ENCODE results near the gene TRUB2.
"Not testable (repeated sequence)": the region's sequence is repeated elsewhere in the genome, so short reads cannot be mapped to it uniquely, and the experiment has no call there.

The TRUB2 gene

DNA sequence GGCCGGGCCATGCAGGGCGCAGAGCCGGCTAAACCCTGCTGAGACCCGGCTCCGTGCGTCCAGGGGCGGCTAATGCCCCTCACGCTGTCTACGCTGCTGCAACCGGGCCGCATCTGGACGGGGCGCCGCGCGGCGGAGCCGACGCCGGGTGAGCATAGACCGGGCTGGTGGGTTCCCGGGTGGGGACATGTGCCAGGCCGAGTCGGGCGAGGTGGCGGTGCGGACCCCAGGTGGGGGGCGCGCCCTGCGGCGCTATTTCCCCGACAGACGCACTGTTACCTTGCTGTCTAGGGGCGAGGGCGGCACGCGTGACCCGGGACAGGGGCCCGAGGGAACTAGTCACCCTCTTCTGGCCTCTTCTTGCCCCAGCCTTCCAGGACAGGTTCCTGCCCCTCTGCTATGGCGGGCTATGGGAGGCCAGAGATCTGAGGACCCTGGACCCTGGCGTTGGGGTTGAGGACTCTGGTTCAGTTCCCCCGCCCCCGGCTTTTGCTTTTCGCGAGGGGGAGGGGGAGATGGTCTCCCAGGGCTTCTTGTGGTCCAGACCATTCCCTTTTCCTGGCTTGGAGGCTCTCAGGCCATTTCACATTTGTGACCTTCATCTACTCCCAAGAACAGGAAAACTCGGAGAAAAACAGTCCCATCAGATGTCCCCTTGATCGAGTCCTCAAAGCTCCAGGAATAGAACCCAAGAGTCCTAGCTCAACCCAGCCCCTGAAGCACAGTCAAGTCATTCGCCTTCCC, 18.6 kb upstream of the TRUB2 start:
- peaks cover 5% of the 10 kb centered on the region for H3K36me3 ChIP-seq (ENCODE audit: control insufficient read depth, insufficient read depth, low read length)
- DNase-seq (ENCODE audit: low read depth, low spot score): no peak
- no peaks in the 10 kb centered on the region for H3K27me3 ChIP-seq (ENCODE audit: control insufficient read depth, insufficient read depth, low read length)
- H3K9me3 ChIP-seq (ENCODE audit: control insufficient read depth, insufficient read depth, low read length): no peaks in the 10 kb centered on the region
- peak overlapping the region; percentile 91 for H3K4me3 ChIP-seq (ENCODE audit: low read length)
- WGBS (ENCODE audit: insufficient coverage, insufficient read length): no CpG with 5 or more reads among the region's 48 CpGs
- H3K4me1 ChIP-seq (ENCODE audit: control insufficient read depth, insufficient read depth, low read length): no peaks in the 10 kb centered on the region
- H3K27ac ChIP-seq (ENCODE audit: low read length): no peak overlapping the region

DNA sequence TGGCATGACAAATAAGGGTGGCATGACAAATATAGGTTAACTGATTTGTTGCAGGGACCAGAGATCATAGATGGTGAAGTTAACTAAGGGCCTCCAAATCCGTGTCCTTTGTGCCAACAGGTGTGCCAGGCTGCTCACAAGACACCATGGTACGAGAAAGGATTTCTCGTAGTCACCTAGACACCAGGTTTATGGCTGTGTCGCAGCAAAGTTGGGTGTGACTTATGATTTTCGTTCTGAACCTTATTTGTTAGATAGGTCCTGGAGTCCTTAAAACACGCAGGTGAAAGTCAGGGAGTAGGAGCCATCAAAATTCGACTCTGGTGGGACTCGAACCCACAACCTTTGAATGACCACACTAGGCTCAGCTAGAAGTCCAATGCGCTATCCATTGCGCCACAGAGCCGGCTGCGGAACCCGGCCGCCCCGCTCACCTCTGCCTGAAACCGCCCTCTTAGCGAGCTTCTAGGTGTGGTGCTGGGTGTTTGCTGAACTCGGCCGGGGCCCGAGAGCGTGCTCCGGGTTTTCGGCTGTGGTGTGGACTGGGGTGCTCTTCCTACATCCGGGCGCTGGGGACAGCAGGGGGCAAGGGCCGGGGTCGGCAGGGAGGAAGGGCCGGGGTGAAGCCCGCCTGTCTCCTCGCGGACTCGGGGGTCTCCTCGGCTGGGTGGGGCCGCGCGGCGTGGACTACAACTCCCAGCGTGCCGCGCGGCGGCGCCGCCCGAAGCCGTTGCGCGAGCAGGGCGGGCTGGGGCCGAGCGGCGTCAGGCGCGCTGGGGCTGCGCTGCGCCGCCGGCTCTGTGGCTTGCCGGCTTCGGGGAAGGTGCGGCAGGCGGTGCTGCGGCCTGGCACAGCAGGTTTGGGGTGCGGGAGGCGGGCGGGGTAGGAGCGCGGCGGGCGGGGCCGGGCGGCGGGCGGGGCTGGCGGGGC, 17.8 kb upstream of the TRUB2 start, which contains the start of gene SLC27A4:
TSS of gene SLC27A4 (plus strand) at position 767 of the 930 bp plus-strand sequence. CDS start 2,606 bp downstream, outside the sequence.
- Histone ChIP-seq H3K27ac (ENCODE audit: low read length) (no peak within 1 kb of the TSS), H3K36me3 (ENCODE audit: control insufficient read depth, insufficient read depth, low read length) (no peaks in the 10 kb centered on the region), H3K9me3 (ENCODE audit: control insufficient read depth, insufficient read depth, low read length) (no peaks in the 10 kb centered on the region), H3K4me3 (ENCODE audit: low read length) (peak within 1 kb of the TSS; percentile 91), H3K27me3 (ENCODE audit: control insufficient read depth, insufficient read depth, low read length) (no peaks in the 10 kb centered on the region), H3K4me1 (ENCODE audit: control insufficient read depth, insufficient read depth, low read length) (no peaks in the 10 kb centered on the region)
- WGBS (ENCODE audit: insufficient coverage, insufficient read length): no CpG with 5 or more reads among the region's 75 CpGs
- peak; percentile 90 for DNase-seq (ENCODE audit: low read depth, low spot score)

DNA sequence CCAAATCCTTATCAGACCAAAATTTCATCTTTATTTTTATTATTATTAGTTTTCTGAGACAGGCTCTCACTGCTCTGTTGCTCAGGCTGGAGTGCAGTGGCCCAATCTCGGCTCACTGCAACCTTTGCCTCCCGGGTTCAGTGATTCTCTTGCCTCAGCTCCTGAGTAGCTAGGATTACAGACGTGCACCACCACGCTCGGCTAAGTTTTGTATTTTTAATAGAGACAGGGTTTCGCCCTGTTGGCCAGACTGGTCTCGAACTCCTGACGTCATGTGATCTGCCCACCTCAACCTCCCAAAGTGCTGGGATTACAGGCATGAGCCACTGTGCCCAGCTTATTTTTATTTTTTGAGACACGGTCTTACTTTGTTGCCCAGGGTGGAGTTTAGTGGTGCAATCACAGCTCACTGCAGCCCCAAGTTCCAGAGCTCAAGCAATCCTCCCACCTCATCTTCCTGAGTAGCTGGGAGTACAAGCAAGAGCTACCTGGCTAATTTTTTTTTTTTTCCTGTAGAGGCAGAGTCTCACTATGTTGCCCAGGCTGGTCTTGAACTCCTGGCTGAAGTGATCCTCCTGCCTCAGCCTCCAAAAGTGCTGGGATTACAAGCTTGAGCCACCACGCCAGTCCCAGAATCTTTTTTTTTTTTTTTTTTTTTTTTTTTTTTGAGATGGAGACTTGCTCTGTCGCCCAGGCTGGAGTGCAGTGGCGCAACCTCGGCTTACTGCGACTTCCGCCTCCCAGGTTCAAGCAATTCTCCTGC, 16.8 kb upstream of the TRUB2 start:
- not testable (repeated sequence) for H3K27ac ChIP-seq (ENCODE audit: low read length); H3K4me3 ChIP-seq (ENCODE audit: low read length); H3K36me3 ChIP-seq (ENCODE audit: control insufficient read depth, insufficient read depth, low read length); DNase-seq (ENCODE audit: low read depth, low spot score); H3K4me1 ChIP-seq (ENCODE audit: control insufficient read depth, insufficient read depth, low read length); H3K27me3 ChIP-seq (ENCODE audit: control insufficient read depth, insufficient read depth, low read length); H3K9me3 ChIP-seq (ENCODE audit: control insufficient read depth, insufficient read depth, low read length)
- WGBS (ENCODE audit: insufficient coverage, insufficient read length): no CpG with 5 or more reads among the region's 15 CpGs

DNA sequence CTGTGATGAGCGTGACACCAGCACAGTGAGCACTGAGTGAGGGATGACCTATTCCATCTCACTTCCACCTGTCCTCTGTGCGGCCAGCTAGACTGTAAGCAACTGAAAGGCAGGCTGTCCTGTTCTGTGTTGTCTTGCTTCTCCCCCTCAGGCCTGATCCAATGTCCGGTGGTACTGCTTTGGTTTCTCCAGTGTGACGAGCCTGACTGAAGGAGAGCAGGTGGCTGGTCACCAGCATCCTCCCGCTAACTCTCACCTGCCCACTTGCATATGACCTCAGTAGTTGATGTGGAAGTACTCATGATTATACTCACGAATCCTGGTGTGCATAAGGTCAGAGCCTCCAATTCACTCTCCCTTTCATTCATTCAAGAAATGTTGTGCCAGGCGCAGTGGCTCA, 15.7 kb upstream of the TRUB2 start:
- H3K36me3 ChIP-seq (ENCODE audit: control insufficient read depth, insufficient read depth, low read length): no peaks in the 10 kb centered on the region
- H3K4me3 ChIP-seq (ENCODE audit: low read length): no peak overlapping the region
- DNase-seq (ENCODE audit: low read depth, low spot score): no peak
- no peaks in the 10 kb centered on the region for H3K27me3 ChIP-seq (ENCODE audit: control insufficient read depth, insufficient read depth, low read length)
- H3K4me1 ChIP-seq (ENCODE audit: control insufficient read depth, insufficient read depth, low read length): no peaks in the 10 kb centered on the region
- WGBS (ENCODE audit: insufficient coverage, insufficient read length): no CpG with 5 or more reads among the region's 7 CpGs
- no peaks in the 10 kb centered on the region for H3K9me3 ChIP-seq (ENCODE audit: control insufficient read depth, insufficient read depth, low read length)
- no peak overlapping the region for H3K27ac ChIP-seq (ENCODE audit: low read length)

DNA sequence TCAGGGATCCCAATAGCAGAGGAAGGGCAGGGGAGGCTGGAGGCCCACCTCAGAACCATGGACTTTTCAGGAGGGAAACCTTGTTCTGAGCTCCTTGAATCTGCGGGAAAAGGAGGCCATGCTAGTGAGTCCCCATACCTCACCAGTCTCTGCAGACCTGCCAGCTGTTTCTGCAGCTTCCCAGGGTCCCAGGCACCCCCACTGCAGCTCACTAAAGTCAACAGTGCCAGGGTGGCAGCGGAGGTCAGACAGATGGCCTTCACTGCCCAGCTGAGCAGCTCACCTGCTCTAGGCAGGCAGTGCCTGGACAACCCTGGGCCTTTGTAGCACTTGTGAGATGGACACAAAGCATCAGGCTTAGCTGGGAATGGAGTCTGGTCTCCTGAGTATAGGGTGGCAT, 13.7 kb upstream of the TRUB2 start:
- no peaks in the 10 kb centered on the region for H3K9me3 ChIP-seq (ENCODE audit: control insufficient read depth, insufficient read depth, low read length)
- H3K4me1 ChIP-seq (ENCODE audit: control insufficient read depth, insufficient read depth, low read length): no peaks in the 10 kb centered on the region
- no peak overlapping the region for H3K4me3 ChIP-seq (ENCODE audit: low read length)
- H3K36me3 ChIP-seq (ENCODE audit: control insufficient read depth, insufficient read depth, low read length): no peaks in the 10 kb centered on the region
- H3K27ac ChIP-seq (ENCODE audit: low read length): no peak overlapping the region
- no peaks in the 10 kb centered on the region for H3K27me3 ChIP-seq (ENCODE audit: control insufficient read depth, insufficient read depth, low read length)
- DNase-seq (ENCODE audit: low read depth, low spot score): no peak
- WGBS (ENCODE audit: insufficient coverage, insufficient read length): no CpG with 5 or more reads among the region's 2 CpGs

DNA sequence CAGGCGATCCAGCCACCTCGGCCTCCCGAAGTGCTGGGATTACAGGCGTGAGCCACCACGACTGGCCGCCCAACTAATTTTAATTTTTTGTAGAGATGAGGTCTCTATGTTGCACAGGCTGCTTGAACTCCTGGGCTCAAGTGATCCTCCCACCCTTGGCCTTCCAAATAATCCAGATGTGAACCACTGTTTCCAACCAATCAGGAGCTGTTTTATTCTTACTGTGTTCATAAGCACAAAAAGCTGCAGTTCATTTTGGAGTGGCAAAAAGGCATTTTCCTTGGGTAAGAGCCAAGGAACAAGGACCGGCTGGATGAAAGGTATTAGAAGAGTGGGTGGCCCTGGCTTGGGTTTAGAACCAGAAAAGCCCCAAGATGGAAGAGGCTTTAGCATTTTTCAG, 12.9 kb upstream of the TRUB2 start:
- H3K27ac ChIP-seq (ENCODE audit: low read length): no peak overlapping the region
- H3K4me1 ChIP-seq (ENCODE audit: control insufficient read depth, insufficient read depth, low read length): no peaks in the 10 kb centered on the region
- no peaks in the 10 kb centered on the region for H3K9me3 ChIP-seq (ENCODE audit: control insufficient read depth, insufficient read depth, low read length)
- no peak for DNase-seq (ENCODE audit: low read depth, low spot score)
- no peaks in the 10 kb centered on the region for H3K36me3 ChIP-seq (ENCODE audit: control insufficient read depth, insufficient read depth, low read length)
- no peak overlapping the region for H3K4me3 ChIP-seq (ENCODE audit: low read length)
- H3K27me3 ChIP-seq (ENCODE audit: control insufficient read depth, insufficient read depth, low read length): no peaks in the 10 kb centered on the region
- no CpG with 5 or more reads among the region's 7 CpGs for WGBS (ENCODE audit: insufficient coverage, insufficient read length)

DNA sequence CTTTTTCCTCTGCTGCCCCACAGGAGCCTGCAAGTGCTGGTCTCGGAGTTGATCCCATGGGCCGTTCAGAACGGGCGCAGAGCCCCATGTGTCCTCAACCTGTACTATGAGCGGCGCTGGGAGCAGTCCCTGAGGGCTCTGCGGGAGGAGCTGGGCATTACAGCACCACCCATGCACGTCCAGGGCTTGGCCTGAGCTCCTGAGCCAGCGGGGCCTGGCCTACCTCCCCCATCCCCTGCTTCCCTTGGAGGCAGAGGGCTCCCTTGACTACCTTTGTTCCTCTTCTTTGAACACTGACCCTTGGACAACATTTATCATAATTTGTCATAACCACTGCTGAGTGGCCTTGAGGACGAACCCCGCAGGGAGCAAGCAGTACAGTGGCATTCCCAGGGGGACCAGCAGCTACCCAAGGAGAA, 11.2 kb upstream of the TRUB2 start:
- no peak overlapping the region for H3K27ac ChIP-seq (ENCODE audit: low read length)
- WGBS (ENCODE audit: insufficient coverage, insufficient read length): no CpG with 5 or more reads among the region's 11 CpGs
- DNase-seq (ENCODE audit: low read depth, low spot score): no peak
- H3K4me1 ChIP-seq (ENCODE audit: control insufficient read depth, insufficient read depth, low read length): no peaks in the 10 kb centered on the region
- no peak overlapping the region for H3K4me3 ChIP-seq (ENCODE audit: low read length)
- no peaks in the 10 kb centered on the region for H3K9me3 ChIP-seq (ENCODE audit: control insufficient read depth, insufficient read depth, low read length)
- no peaks in the 10 kb centered on the region for H3K36me3 ChIP-seq (ENCODE audit: control insufficient read depth, insufficient read depth, low read length)
- H3K27me3 ChIP-seq (ENCODE audit: control insufficient read depth, insufficient read depth, low read length): no peaks in the 10 kb centered on the region

DNA sequence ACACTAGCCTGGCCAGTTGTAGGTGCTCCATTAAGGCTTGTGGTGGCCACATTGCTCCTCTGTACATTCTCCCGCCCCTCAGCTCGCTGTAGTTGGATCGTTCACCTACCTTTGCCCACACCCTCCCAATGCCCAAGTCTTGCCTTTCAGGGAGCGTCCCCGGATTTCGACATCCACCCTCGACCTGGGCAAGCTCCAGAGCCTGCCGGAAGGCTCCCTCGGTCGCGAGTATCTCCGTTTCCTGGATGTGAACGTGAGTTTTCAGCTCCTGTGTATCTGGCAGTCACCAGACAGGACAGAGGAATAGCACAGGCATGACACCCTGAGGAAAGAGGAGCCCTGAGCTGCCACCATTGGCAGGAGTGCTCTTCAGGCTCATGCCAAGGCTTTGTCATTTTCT, 3.4 kb upstream of the TRUB2 start:
- DNase-seq (ENCODE audit: low read depth, low spot score): no peak
- H3K4me1 ChIP-seq (ENCODE audit: control insufficient read depth, insufficient read depth, low read length): no peaks in the 10 kb centered on the region
- no CpG with 5 or more reads among the region's 13 CpGs for WGBS (ENCODE audit: insufficient coverage, insufficient read length)
- H3K36me3 ChIP-seq (ENCODE audit: control insufficient read depth, insufficient read depth, low read length): peaks cover 8% of the 10 kb centered on the region; the same call in 1 of the 2 replicates
- H3K27me3 ChIP-seq (ENCODE audit: control insufficient read depth, insufficient read depth, low read length): no peaks in the 10 kb centered on the region
- no peak overlapping the region for H3K4me3 ChIP-seq (ENCODE audit: low read length)
- no peak overlapping the region for H3K27ac ChIP-seq (ENCODE audit: low read length)
- no peaks in the 10 kb centered on the region for H3K9me3 ChIP-seq (ENCODE audit: control insufficient read depth, insufficient read depth, low read length)

DNA sequence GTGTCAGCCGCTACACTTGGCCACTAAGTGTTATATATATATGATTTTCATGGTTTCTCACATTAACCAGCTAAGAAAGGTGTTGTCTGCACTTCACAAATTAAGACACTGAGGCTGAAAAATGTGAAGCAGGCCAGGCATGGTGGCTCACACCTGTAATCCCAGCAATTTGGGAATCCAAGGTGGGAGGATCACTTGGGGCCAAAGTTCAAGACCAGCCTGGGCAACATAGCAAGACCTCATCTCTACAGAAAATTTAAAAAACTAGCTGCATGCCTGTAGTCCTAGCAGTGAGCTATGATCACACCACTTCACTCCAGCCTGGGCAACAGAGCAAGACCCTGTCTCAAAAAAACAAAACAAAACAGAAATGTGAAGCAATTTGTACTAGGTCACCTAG, 2.2 kb upstream of the TRUB2 start:
- no peak overlapping the region for H3K4me3 ChIP-seq (ENCODE audit: low read length)
- WGBS (ENCODE audit: insufficient coverage, insufficient read length): no CpG with 5 or more reads among the region's 1 CpG
- no peaks in the 10 kb centered on the region for H3K27me3 ChIP-seq (ENCODE audit: control insufficient read depth, insufficient read depth, low read length)
- no peak for DNase-seq (ENCODE audit: low read depth, low spot score)
- H3K27ac ChIP-seq (ENCODE audit: low read length): no peak overlapping the region
- no peaks in the 10 kb centered on the region for H3K4me1 ChIP-seq (ENCODE audit: control insufficient read depth, insufficient read depth, low read length)
- H3K9me3 ChIP-seq (ENCODE audit: control insufficient read depth, insufficient read depth, low read length): no peaks in the 10 kb centered on the region
- peaks cover 8% of the 10 kb centered on the region; the same call in 1 of the 2 replicates for H3K36me3 ChIP-seq (ENCODE audit: control insufficient read depth, insufficient read depth, low read length)

DNA sequence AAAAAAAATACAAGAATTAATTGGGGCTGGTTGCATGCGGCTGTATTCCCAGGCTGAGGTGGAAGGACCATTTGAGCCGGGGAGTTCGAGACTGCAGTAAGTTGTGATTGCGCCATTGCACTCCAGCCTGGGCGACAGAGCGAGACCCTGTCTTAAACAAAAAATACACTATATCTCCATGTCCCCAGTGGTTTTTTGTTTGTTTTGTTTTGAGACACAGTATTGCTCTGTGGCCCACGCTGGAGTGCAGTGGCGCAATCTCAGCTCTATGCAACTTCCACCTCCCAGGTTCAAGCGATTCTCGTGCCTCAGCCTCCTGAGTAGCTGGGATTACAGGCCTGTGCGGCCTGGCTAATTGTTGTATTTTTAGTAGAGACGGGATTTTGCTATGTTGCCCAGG, 1.5 kb upstream of the TRUB2 start:
- H3K4me1 ChIP-seq (ENCODE audit: control insufficient read depth, insufficient read depth, low read length): no peaks in the 10 kb centered on the region
- H3K9me3 ChIP-seq (ENCODE audit: control insufficient read depth, insufficient read depth, low read length): no peaks in the 10 kb centered on the region
- H3K27me3 ChIP-seq (ENCODE audit: control insufficient read depth, insufficient read depth, low read length): no peaks in the 10 kb centered on the region
- no peak for DNase-seq (ENCODE audit: low read depth, low spot score)
- no peak overlapping the region for H3K27ac ChIP-seq (ENCODE audit: low read length)
- peak overlapping the region; percentile 84; the same call in 1 of the 2 replicates for H3K4me3 ChIP-seq (ENCODE audit: low read length)
- H3K36me3 ChIP-seq (ENCODE audit: control insufficient read depth, insufficient read depth, low read length): peaks cover 8% of the 10 kb centered on the region; the same call in 1 of the 2 replicates
- no CpG with 5 or more reads among the region's 12 CpGs for WGBS (ENCODE audit: insufficient coverage, insufficient read length)

Measured in iPS DF 6.9 (cell line).